CD14-positive monocyte (primary cell): ENCODE measurements around the gene CAPSL. TPM values are rescaled to one million over a fixed set of nuclear protein-coding genes. Genes with fewer than 3 reads are reported as not detected.

Experiments
- DNase-seq, 3 donors: peaks; one replicate each; pipeline ENCODE4 v3.0.0-alpha.2; 2011 to 2022
- H2AFZ ChIP-seq: 2 replicates; pipeline ENCODE4 v1.6.0; 2012; ENCODE audit warnings: mild to moderate bottlenecking, low read depth, low read length, inconsistent platforms; ENCODE audit not compliant: insufficient read depth, poor library complexity, severe bottlenecking
- H3K27ac ChIP-seq, 2 donors: 1 replicate in 1 of 2; 2 replicates in 1 of 2; pipeline ENCODE4 v1.5.1; 2012 to 2013; ENCODE audit warnings: low read length in 2 of 2, control low read depth in 1 of 2, inconsistent platforms in 1 of 2, low read depth in 1 of 2, mild to moderate bottlenecking in 1 of 2
- H3K27me3 ChIP-seq, 2 donors: one replicate each; pipeline versions ENCODE4 v1.6.0 to v1.6.1; 2011 to 2013; ENCODE audit warnings: low read length in 2 of 2; ENCODE audit not compliant: control insufficient read depth in 2 of 2, insufficient read depth in 2 of 2
- H3K36me3 ChIP-seq, 2 donors: replicated peaks in 1 of 2; 1 replicate in 1 of 2; 2 replicates in 1 of 2; pipeline versions ENCODE4 v1.5.1 to v1.6.1; 2012 to 2013; ENCODE audit warnings: low read length in 2 of 2, control low read depth in 1 of 2, inconsistent platforms in 1 of 2, mild to moderate bottlenecking in 1 of 2; ENCODE audit not compliant: insufficient read depth in 2 of 2, control insufficient read depth in 1 of 2
- H3K4me1 ChIP-seq, 2 donors: 1 replicate in 1 of 2; 2 replicates in 1 of 2; pipeline versions ENCODE4 v1.5.1 to v1.6.1; 2012 to 2013; ENCODE audit warnings: low read length in 2 of 2, control low read depth in 1 of 2, inconsistent platforms in 1 of 2, mild to moderate bottlenecking in 1 of 2, moderate library complexity in 1 of 2; ENCODE audit not compliant: insufficient read depth in 2 of 2, control insufficient read depth in 1 of 2
- H3K4me2 ChIP-seq: replicated peaks from 2 replicates; pipeline ENCODE3; 2012; ENCODE audit warnings: low read length, moderate library complexity, mild to moderate bottlenecking; ENCODE audit not compliant: poor library complexity, severe bottlenecking; ENCODE audit errors: extremely low read depth
- H3K4me3 ChIP-seq, 3 experiments: fragments of 200-600 bp in 1 of 3; sonication (generic) in 1 of 3; replicated peaks in 1 of 3; 1 replicate in 2 of 3; 2 replicates in 1 of 3; pipeline ENCODE4 v1.5.1; 2011 to 2013; ENCODE audit warnings: low read length in 3 of 3, mild to moderate bottlenecking in 3 of 3, control low read depth in 2 of 3, low read depth in 2 of 3, inconsistent platforms in 1 of 3, moderate library complexity in 1 of 3
- H3K79me2 ChIP-seq: 2 replicates; pipeline ENCODE4 v1.6.0; 2012; ENCODE audit warnings: mild to moderate bottlenecking, control low read depth, inconsistent platforms, low read length, moderate library complexity; ENCODE audit not compliant: insufficient read depth
- H3K9ac ChIP-seq: 2 replicates; pipeline ENCODE4 v1.6.0; 2017; ENCODE audit warnings: low read length, mild to moderate bottlenecking; ENCODE audit not compliant: insufficient read depth, poor library complexity, severe bottlenecking
- H3K9me3 ChIP-seq, 2 donors: replicated peaks in 1 of 2; 1 replicate in 1 of 2; 2 replicates in 1 of 2; pipeline versions ENCODE4 v1.5.1 to v1.6.1; 2012 to 2013; ENCODE audit warnings: low read length in 2 of 2, control low read depth in 1 of 2; ENCODE audit not compliant: control insufficient read depth in 1 of 2, insufficient read depth in 1 of 2
- H4K20me1 ChIP-seq: 2 replicates; pipeline ENCODE4 v1.6.0; 2012; ENCODE audit warnings: mild to moderate bottlenecking, low read length, control low read depth, moderate library complexity; ENCODE audit not compliant: insufficient read depth
- H3K27ac Mint-ChIP-seq, 7 donors: one replicate each; pipeline ENCODE4 v1.8.0; 2020; ENCODE audit warnings: mild to moderate bottlenecking in 7 of 7, mixed read lengths in 7 of 7, moderate library complexity in 6 of 7, inconsistent platforms in 2 of 7
- H3K27me3 Mint-ChIP-seq, 3 donors: one replicate each; pipeline ENCODE4 v1.8.0; 2021 to 2022; ENCODE audit warnings: low read depth in 3 of 3, mild to moderate bottlenecking in 3 of 3, mixed read lengths in 3 of 3, moderate library complexity in 3 of 3, inconsistent platforms in 1 of 3
- H3K36me3 Mint-ChIP-seq, 2 donors: one replicate each; pipeline ENCODE4 v1.8.0; 2020; ENCODE audit warnings: mixed read lengths in 2 of 2, inconsistent platforms in 1 of 2, mild to moderate bottlenecking in 1 of 2
- H3K4me1 Mint-ChIP-seq: one replicate; pipeline ENCODE4 v1.8.0; 2020; ENCODE audit warnings: mild to moderate bottlenecking, mixed read lengths
- H3K4me3 Mint-ChIP-seq, 2 donors: one replicate each; pipeline ENCODE4 v1.8.0; 2020; ENCODE audit warnings: mild to moderate bottlenecking in 2 of 2, mixed read lengths in 2 of 2, moderate library complexity in 1 of 2
- H3K9me3 Mint-ChIP-seq, 7 donors: one replicate each; pipeline ENCODE4 v1.8.0; 2020 to 2022; ENCODE audit warnings: mixed read lengths in 7 of 7, mild to moderate bottlenecking in 6 of 7, moderate library complexity in 6 of 7, inconsistent platforms in 2 of 7
- CTCF ChIP-seq: fragments of 200-600 bp; IDR thresholded peaks from one replicate; pipeline ENCODE4 v1.8.0; 2022; ENCODE audit warnings: antibody characterized with exemption, mild to moderate bottlenecking
- WGBS: methylation state at CpG from one replicate; pipeline ENCODE4 v1.1.5; 2013; ENCODE audit warnings: missing lambda C conversion rate; ENCODE audit not compliant: insufficient coverage; 5-methylcytosine and 5-hydroxymethylcytosine counted together
- intact Hi-C, 2 donors: fragments of 100-400 bp; cut with micrococcal nuclease; formaldehyde crosslinking; loops; one replicate each; pipeline versions ENCODE4 v1.15.0 to v1.15.1; 2023
- polyA plus RNA-seq, 3 donors: library from polyadenylated mRNA; depleted of rRNA in 1 of 3; unstranded in 2 of 3; stranded (reverse) in 1 of 3; fragments of 300-500 nt in 2 of 3; fragments of >200 nt in 1 of 3; fragmentation: Illumina TruSeq in 2 of 3; gene quantifications; 1 replicate in 2 of 3; 2 replicates in 1 of 3; pipeline ENCODE4 v1.2.3, GENCODE V29; 2012 to 2021

The CAPSL gene
- polyA plus RNA-seq, 3 donors, result not detected

- no peak for TF ChIP-seq CTCF
- H2AFZ ChIP-seq, result no peak overlapping the region
- no peaks in the 10 kb centered on the region for H3K36me3 ChIP-seq
- Mint-ChIP-seq H3K27ac (no peak overlapping the region), H3K4me3 (no peak overlapping the region), H3K36me3 (no peaks in the 10 kb centered on the region), H3K9me3 (peaks cover 6 to 21% (median 16%) of the 10 kb centered on the region in 7 donors), H3K4me1 (no peaks in the 10 kb centered on the region), H3K27me3 (no peaks in the 10 kb centered on the region)
- H3K79me2 ChIP-seq, result no peaks in the 10 kb centered on the region
- no peak overlapping the region for H3K4me3 ChIP-seq
- no peak overlapping the region for H3K27ac ChIP-seq
- no peak overlapping the region for H3K4me2 ChIP-seq
- no peaks in the 10 kb centered on the region for H3K27me3 ChIP-seq
- H3K9ac ChIP-seq, result no peak overlapping the region
- H3K9me3 ChIP-seq, result peaks cover 5 to 7% of the 10 kb centered on the region in 2 donors
- H3K4me1 ChIP-seq, result no peaks in the 10 kb centered on the region
- intact Hi-C loops, result no loop called here
- no peak for DNase-seq
- H4K20me1 ChIP-seq, result no peaks in the 10 kb centered on the region
These were observed 29.6 kb downstream of the CAPSL start for GRCh38 chr5:35908814-35909213.

- Mint-ChIP-seq H3K9me3 (peaks cover 8 to 21% (median 19%) of the 10 kb centered on the region in 7 donors), H3K36me3 (no peaks in the 10 kb centered on the region), H3K27me3 (no peaks in the 10 kb centered on the region), H3K4me1 (no peaks in the 10 kb centered on the region), H3K27ac (no peak overlapping the region), H3K4me3 (no peak overlapping the region)
- no peaks in the 10 kb centered on the region for H3K4me1 ChIP-seq
- no peak overlapping the region for H3K27ac ChIP-seq
- no peaks in the 10 kb centered on the region for H3K27me3 ChIP-seq
- H2AFZ ChIP-seq, result no peak overlapping the region
- WGBS, result no CpG with 5 or more reads among the region's 1 CpG
- H3K36me3 ChIP-seq, result no peaks in the 10 kb centered on the region
- no peak for TF ChIP-seq CTCF
- H3K4me2 ChIP-seq, result no peak overlapping the region
- peaks cover 5 to 7% of the 10 kb centered on the region in 2 donors for H3K9me3 ChIP-seq
- no peaks in the 10 kb centered on the region for H4K20me1 ChIP-seq
- no peaks in the 10 kb centered on the region for H3K79me2 ChIP-seq
- no peak for DNase-seq
- no peak overlapping the region for H3K4me3 ChIP-seq
- no peak overlapping the region for H3K9ac ChIP-seq
- intact Hi-C loops, result no loop called here
These were observed 30.2 kb downstream of the CAPSL start for GRCh38 chr5:35908228-35908627.
